ENCODE results near the gene ASB18. TPM values are rescaled to one million over a fixed set of nuclear protein-coding genes. Genes with fewer than 3 reads are reported as not detected.
A peak's percentile ranks its signal among the peaks of the same experiment; 100 is the strongest.

Gene ASB18
- total RNA-seq, 1 donor from 2014 or later = not detected

DNA sequence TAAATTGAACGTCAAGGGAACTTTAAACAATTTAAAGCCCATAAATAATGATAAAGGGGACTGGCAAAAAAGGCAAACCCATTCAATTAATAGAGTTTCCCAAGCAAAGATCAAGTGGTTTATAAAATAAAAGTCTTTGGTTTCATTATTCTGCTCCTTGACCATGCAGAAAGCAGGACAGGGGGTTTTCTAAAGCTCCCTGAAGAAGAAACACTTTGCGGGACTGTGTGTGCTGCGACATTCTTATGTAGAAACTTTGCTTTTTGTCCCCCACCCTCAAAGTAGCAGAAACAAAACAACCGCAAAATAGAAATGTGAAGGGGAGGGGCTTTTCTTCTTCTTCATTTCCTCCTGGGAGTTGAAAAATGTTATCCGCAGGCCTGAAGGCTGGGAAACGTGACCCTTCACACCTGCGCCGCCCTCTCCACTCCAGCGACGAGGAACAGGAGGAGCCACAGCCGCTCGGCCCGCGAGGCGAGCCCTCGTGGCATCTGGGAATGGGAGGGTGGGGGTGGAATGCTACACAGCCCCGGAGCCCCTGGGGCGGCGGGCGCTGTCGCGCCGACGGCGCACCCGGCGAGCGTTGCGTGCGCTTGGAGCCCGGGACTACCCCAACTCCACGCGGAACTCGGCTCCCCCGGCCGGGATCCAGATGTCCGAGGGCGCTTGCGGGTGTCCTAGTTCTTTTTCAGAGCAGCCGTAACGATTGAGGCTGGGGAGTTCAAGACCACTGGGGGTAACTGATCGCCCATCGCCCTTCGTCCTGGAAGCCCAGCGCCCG, 91.8 kb downstream of the ASB18 start:
- Histone ChIP-seq H4K20me1 (ENCODE audit: low read depth) (peaks cover 87% of the 10 kb centered on the region), H3K36me3 (no peaks in the 10 kb centered on the region), H3K9ac (no peak overlapping the region), H3K4me1 (peaks cover 33% of the 10 kb centered on the region), H3K4me3 (no peak overlapping the region), H3K4me2 (peak overlapping the region; percentile 4), H3K9me3 (ENCODE audit: low read depth) (no peaks in the 10 kb centered on the region), H2AFZ (replicated peaks) (no peak overlapping the region), H3F3A (ENCODE audit: low read depth) (peaks cover 72% of the 10 kb centered on the region), H3K27ac (no peak overlapping the region), H3K27me3 (peaks cover 100% of the 10 kb centered on the region), H3K79me2 (ENCODE audit: low read depth) (no peaks in the 10 kb centered on the region)
- DNase-seq (ENCODE audit: low spot score) = peak; percentile 51
- peaks cover 58% of the 10 kb centered on the region for H3K4me1 Mint-ChIP-seq
- peak overlapping the region; percentile 84 for H3K4me3 Mint-ChIP-seq
- no peak overlapping the region for H3K27ac Mint-ChIP-seq
- no peaks in the 10 kb centered on the region for H3K36me3 Mint-ChIP-seq
- TF ChIP-seq EZH2phosphoT487 (IDR thresholded peaks at IDR 0.05) (peak; percentile 92), EZH2 (IDR thresholded peaks at IDR 0.05) (peak; percentile 94)
- TF ChIP-seq, protein P1, sequence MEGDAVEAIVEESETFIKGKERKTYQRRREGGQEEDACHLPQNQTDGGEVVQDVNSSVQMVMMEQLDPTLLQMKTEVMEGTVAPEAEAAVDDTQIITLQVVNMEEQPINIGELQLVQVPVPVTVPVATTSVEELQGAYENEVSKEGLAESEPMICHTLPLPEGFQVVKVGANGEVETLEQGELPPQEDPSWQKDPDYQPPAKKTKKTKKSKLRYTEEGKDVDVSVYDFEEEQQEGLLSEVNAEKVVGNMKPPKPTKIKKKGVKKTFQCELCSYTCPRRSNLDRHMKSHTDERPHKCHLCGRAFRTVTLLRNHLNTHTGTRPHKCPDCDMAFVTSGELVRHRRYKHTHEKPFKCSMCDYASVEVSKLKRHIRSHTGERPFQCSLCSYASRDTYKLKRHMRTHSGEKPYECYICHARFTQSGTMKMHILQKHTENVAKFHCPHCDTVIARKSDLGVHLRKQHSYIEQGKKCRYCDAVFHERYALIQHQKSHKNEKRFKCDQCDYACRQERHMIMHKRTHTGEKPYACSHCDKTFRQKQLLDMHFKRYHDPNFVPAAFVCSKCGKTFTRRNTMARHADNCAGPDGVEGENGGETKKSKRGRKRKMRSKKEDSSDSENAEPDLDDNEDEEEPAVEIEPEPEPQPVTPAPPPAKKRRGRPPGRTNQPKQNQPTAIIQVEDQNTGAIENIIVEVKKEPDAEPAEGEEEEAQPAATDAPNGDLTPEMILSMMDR (IDR thresholded peaks at IDR 0.05) = no peak
- no peaks in the 10 kb centered on the region for H3K9me3 Mint-ChIP-seq
- peaks cover 67% of the 10 kb centered on the region for H3K27me3 Mint-ChIP-seq (ENCODE audit: insufficient read depth, low read depth)

DNA sequence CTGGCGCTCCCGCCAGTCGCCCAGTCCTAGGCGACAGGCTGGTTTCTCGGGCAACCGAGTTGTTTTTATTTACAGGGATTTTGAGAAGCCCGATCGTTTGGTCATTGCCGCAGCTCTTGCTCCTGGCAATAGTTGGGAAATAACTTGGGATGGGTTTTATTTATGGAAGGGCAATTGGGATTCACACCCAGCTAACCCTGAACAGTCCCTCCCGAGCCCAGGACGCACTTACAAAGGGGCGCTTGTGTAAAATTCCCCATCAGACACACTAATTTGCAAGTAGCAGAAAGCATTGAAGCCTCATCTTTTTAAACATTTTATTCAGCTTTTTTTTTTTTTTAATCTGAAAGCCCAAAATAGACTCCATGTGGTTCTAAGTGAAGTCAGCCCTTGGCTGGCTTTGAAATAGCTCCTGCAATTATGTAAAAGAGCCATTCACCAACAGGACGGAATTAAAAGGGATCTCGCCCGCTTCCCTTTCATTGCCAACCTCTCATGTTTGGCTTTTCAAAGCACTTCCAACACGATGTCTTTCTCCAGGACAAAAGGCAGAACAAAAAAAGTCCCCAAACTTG, 92.4 kb downstream of the ASB18 start:
- H3K4me1 Mint-ChIP-seq = peaks cover 59% of the 10 kb centered on the region
- peak overlapping the region; percentile 84 for H3K4me3 Mint-ChIP-seq
- no peak overlapping the region for H3K9ac ChIP-seq
- peaks cover 89% of the 10 kb centered on the region for H4K20me1 ChIP-seq (ENCODE audit: low read depth)
- H3K4me1 ChIP-seq = peaks cover 39% of the 10 kb centered on the region
- no peaks in the 10 kb centered on the region for H3K36me3 ChIP-seq
- H3K4me3 ChIP-seq = no peak overlapping the region
- H3F3A ChIP-seq (ENCODE audit: low read depth) = peaks cover 76% of the 10 kb centered on the region
- no peak overlapping the region for H2AFZ ChIP-seq (replicated peaks)
- no peaks in the 10 kb centered on the region for H3K79me2 ChIP-seq (ENCODE audit: low read depth)
- peak; percentile 60 for DNase-seq (ENCODE audit: low spot score)
- H3K27me3 Mint-ChIP-seq (ENCODE audit: insufficient read depth, low read depth) = peaks cover 64% of the 10 kb centered on the region
- H3K27ac Mint-ChIP-seq = no peak overlapping the region
- H3K27ac ChIP-seq = no peak overlapping the region
- no peaks in the 10 kb centered on the region for H3K36me3 Mint-ChIP-seq
- no peaks in the 10 kb centered on the region for H3K9me3 ChIP-seq (ENCODE audit: low read depth)
- peak overlapping the region; percentile 49 for H3K4me2 ChIP-seq
- H3K27me3 ChIP-seq = peaks cover 100% of the 10 kb centered on the region
- TF ChIP-seq EZH2phosphoT487 (IDR thresholded peaks at IDR 0.05) = peak; percentile 17
- TF ChIP-seq, protein P1 (IDR thresholded peaks at IDR 0.05) = no peak
- H3K9me3 Mint-ChIP-seq = no peaks in the 10 kb centered on the region

DNA sequence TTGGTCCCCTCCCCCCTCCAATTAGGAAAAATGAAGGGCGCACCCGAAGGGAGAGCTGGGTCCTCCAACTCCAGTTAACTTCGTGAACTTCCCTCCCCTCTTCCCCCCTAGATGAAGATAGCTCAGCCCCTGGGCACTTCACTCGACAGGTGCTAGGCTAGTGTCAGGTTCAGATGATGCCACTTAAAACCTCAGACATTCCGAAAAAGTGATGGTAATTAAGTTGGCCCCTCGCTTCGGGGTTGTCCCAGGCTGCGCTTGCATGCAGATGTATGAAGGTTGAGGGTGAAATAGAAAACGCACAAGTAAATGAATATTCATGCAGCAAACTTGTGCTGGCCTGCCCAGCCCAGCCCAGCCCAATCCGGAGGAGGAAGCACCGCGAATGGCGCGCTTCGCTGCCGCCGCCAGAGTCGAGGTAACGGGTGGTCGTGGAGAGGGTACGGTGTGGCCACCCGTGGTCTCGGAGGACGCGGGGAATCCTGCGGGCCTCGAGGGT, 93.0 kb downstream of the ASB18 start:
- no peaks in the 10 kb centered on the region for H3K36me3 ChIP-seq
- peaks cover 65% of the 10 kb centered on the region for H3K27me3 Mint-ChIP-seq (ENCODE audit: insufficient read depth, low read depth)
- peak overlapping the region; percentile 49 for H3K4me2 ChIP-seq
- peaks cover 100% of the 10 kb centered on the region for H3K27me3 ChIP-seq
- H3K36me3 Mint-ChIP-seq = no peaks in the 10 kb centered on the region
- H3K27ac Mint-ChIP-seq = no peak overlapping the region
- TF ChIP-seq EZH2phosphoT487 (IDR thresholded peaks at IDR 0.05) (no peak), EZH2 (IDR thresholded peaks at IDR 0.05) (peak; percentile 38)
- H3K4me1 ChIP-seq = peaks cover 42% of the 10 kb centered on the region
- H2AFZ ChIP-seq (replicated peaks) = no peak overlapping the region
- H3K27ac ChIP-seq = no peak overlapping the region
- peak overlapping the region; percentile 84 for H3K4me3 Mint-ChIP-seq
- H3K79me2 ChIP-seq (ENCODE audit: low read depth) = no peaks in the 10 kb centered on the region
- no peak overlapping the region for H3K9ac ChIP-seq
- no peak overlapping the region for H3K4me3 ChIP-seq
- peaks cover 78% of the 10 kb centered on the region for H3F3A ChIP-seq (ENCODE audit: low read depth)
- H3K9me3 ChIP-seq (ENCODE audit: low read depth) = no peaks in the 10 kb centered on the region
- H4K20me1 ChIP-seq (ENCODE audit: low read depth) = peaks cover 89% of the 10 kb centered on the region
- peak; percentile 53 for DNase-seq (ENCODE audit: low spot score)
- H3K4me1 Mint-ChIP-seq = peaks cover 61% of the 10 kb centered on the region
- H3K9me3 Mint-ChIP-seq = no peaks in the 10 kb centered on the region

Data from neural progenitor cell (in vitro differentiated cells).